ENCODE measurements around the gene RTN4RL1.

The RTN4RL1 gene

DNA sequence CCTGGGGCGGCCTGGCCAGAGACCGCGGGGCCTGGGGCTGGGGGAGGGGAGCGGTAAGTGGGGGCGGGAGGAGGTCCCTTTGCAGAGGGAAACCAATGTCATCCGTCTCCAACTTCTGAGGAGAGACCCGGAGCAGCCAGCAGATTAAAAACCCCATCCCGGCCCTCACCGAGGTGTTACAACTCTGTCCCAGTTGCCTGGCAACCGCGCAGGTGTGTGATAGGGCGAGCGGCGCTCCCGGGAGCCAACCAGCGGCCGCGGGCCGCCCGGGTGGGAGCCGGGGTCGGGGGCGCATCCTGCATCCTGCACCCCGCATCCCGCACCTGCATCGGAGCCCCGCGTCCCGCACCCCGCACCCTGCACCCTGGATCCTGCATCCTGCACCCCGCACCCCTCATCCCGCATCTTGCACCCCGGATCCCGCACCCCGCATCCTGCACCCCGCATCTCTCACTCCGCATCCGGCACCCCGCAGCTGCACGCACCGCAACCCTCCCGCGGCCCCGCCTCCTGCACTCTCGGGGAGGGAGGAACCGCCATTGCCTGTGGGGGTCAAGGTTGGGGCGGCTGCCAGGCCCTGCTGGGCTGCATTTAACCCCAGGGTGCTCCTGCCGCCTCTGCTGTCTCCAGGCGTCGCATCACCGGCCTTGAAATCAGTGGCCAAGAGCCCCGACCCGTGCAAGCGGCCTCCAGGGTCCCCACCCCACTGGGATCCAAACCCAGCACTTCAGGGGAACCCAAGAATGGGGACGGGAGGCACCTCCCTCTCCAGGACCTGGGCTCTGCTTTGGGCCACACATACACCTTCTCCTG, 47.3 kb downstream of the RTN4RL1 start:
- Histone ChIP-seq H3K9me3 (ENCODE audit: control insufficient read depth, insufficient read depth, low read length) (no peaks in the 10 kb centered on the region), H3K4me2 (ENCODE audit: low read length) (no peak overlapping the region), H3K27ac (ENCODE audit: low read depth, low read length) (no peak overlapping the region), H3K27me3 (ENCODE audit: control insufficient read depth, low read length) (peaks cover 26% of the 10 kb centered on the region), H4K20me1 (ENCODE audit: control insufficient read depth, insufficient read depth, low read depth, low read length) (no peaks in the 10 kb centered on the region), H3K4me3 (ENCODE audit: low read length) (no peak overlapping the region), H3F3A (ENCODE audit: control insufficient read depth, insufficient read depth) (no peaks in the 10 kb centered on the region), H3K36me3 (ENCODE audit: control insufficient read depth, low read length) (no peaks in the 10 kb centered on the region), H3K79me2 (ENCODE audit: control insufficient read depth, low read length) (no peaks in the 10 kb centered on the region), H3K4me1 (ENCODE audit: control insufficient read depth, low read length) (no peaks in the 10 kb centered on the region), H3K9me2 (replicated peaks; ENCODE audit: control insufficient read depth, low read length) (no peaks in the 10 kb centered on the region)
- TF ChIP-seq EZH2phosphoT487 (IDR thresholded peaks at IDR 0.05; ENCODE audit: borderline replicate concordance, low read length), result no peak
- TF ChIP-seq, protein P1, sequence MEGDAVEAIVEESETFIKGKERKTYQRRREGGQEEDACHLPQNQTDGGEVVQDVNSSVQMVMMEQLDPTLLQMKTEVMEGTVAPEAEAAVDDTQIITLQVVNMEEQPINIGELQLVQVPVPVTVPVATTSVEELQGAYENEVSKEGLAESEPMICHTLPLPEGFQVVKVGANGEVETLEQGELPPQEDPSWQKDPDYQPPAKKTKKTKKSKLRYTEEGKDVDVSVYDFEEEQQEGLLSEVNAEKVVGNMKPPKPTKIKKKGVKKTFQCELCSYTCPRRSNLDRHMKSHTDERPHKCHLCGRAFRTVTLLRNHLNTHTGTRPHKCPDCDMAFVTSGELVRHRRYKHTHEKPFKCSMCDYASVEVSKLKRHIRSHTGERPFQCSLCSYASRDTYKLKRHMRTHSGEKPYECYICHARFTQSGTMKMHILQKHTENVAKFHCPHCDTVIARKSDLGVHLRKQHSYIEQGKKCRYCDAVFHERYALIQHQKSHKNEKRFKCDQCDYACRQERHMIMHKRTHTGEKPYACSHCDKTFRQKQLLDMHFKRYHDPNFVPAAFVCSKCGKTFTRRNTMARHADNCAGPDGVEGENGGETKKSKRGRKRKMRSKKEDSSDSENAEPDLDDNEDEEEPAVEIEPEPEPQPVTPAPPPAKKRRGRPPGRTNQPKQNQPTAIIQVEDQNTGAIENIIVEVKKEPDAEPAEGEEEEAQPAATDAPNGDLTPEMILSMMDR (IDR thresholded peaks at IDR 0.05; ENCODE audit: low read depth, low read length, poor library complexity, severe bottlenecking), result no peak

DNA sequence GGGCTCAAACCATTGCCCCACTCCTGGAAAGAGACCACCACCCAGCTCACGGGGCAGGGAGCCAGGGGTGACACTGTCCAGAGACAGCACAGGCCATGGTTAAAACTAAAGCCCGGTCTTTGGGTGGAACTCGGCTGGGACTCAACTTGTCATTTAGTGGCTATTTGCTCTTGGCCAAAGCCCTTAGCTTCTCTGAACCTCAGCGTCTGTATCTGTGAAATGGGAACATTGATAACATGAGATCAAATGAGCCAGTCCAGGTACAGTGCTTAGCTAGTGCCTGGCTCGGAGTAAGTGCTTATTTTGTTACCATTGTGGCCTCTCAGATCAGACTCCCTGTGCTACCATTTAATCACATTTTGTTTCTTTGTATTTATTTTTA, 48.5 kb downstream of the RTN4RL1 start:
- Histone ChIP-seq H4K20me1 (ENCODE audit: control insufficient read depth, insufficient read depth, low read depth, low read length) (no peaks in the 10 kb centered on the region), H3K9me3 (ENCODE audit: control insufficient read depth, insufficient read depth, low read length) (no peaks in the 10 kb centered on the region), H3F3A (ENCODE audit: control insufficient read depth, insufficient read depth) (no peaks in the 10 kb centered on the region), H3K4me1 (ENCODE audit: control insufficient read depth, low read length) (no peaks in the 10 kb centered on the region), H3K27me3 (ENCODE audit: control insufficient read depth, low read length) (peaks cover 26% of the 10 kb centered on the region), H3K9me2 (replicated peaks; ENCODE audit: control insufficient read depth, low read length) (no peaks in the 10 kb centered on the region), H3K4me3 (ENCODE audit: low read length) (no peak overlapping the region), H3K27ac (ENCODE audit: low read depth, low read length) (no peak overlapping the region), H3K4me2 (ENCODE audit: low read length) (no peak overlapping the region), H3K79me2 (ENCODE audit: control insufficient read depth, low read length) (no peaks in the 10 kb centered on the region), H3K36me3 (ENCODE audit: control insufficient read depth, low read length) (no peaks in the 10 kb centered on the region)
- no peak for TF ChIP-seq EZH2phosphoT487 (IDR thresholded peaks at IDR 0.05; ENCODE audit: borderline replicate concordance, low read length)

DNA sequence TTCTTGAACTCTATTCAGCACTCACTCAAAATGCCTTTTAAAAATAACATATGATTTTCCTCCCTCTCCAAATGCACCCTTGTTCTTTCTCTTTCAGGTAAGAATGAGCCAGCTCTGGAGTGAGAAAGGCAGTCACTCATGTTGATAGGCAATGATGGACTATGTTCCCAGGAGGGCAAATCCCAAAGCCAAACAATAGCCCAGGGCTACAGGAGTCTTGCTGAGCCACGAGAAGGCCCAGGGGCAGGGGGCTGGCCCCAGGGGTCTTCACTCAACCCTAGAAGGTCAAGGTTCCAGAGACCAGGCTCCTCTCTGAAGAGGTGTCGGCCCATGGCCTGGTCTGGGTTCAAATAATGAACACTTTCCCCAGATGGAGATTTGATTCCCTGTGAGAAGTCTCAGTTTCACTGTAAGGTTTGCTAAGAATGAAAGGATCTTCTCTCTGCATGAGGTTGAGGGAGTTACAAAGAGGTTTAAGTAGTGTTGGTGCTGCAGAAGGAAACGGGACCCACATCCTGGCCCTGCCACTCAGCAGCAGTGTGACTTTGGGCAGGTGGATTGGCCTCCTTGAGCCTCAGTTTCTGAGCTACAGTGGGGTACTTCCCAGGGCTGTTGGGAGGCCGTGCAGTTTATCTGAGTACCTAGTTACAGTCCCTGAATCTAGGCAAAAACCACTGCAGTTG, 49.0 kb downstream of the RTN4RL1 start:
- TF ChIP-seq EZH2phosphoT487 (IDR thresholded peaks at IDR 0.05; ENCODE audit: borderline replicate concordance, low read length), result no peak
- TF ChIP-seq, protein P1 (IDR thresholded peaks at IDR 0.05; ENCODE audit: low read depth, low read length, poor library complexity, severe bottlenecking), result no peak
- no peaks in the 10 kb centered on the region for H3F3A ChIP-seq (ENCODE audit: control insufficient read depth, insufficient read depth)

DNA sequence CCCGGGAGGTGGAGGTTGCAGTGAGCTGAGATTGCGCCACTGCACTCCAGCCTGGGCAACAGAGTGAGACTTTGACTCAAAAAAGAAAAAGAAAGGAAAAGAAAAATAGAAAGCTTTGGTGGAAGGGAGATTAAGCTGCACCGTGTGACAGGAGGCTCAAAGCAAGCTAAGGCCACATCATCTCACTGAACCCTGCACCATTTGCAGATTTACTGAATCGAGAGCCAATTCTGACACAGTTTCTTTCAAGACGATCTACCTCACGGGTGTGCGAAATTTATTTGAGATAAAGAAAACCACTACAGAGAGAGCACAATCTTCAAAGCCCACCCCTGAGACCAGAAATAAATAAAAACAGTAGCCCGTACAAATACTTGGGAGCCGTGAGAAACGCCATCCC, 49.6 kb downstream of the RTN4RL1 start:
- no peak for TF ChIP-seq EZH2phosphoT487 (IDR thresholded peaks at IDR 0.05; ENCODE audit: borderline replicate concordance, low read length)
- TF ChIP-seq, protein P1 (IDR thresholded peaks at IDR 0.05; ENCODE audit: low read depth, low read length, poor library complexity, severe bottlenecking), result no peak
- H3K4me2 ChIP-seq (ENCODE audit: low read length), result no peak overlapping the region
- H3K4me1 ChIP-seq (ENCODE audit: control insufficient read depth, low read length), result no peaks in the 10 kb centered on the region
- peaks cover 26% of the 10 kb centered on the region for H3K27me3 ChIP-seq (ENCODE audit: control insufficient read depth, low read length)
- H3K9me3 ChIP-seq (ENCODE audit: control insufficient read depth, insufficient read depth, low read length), result no peaks in the 10 kb centered on the region
- no peak overlapping the region for H3K4me3 ChIP-seq (ENCODE audit: low read length)
- H3K79me2 ChIP-seq (ENCODE audit: control insufficient read depth, low read length), result no peaks in the 10 kb centered on the region
- H3K27ac ChIP-seq (ENCODE audit: low read depth, low read length), result no peak overlapping the region
- no peaks in the 10 kb centered on the region for H3K9me2 ChIP-seq (replicated peaks; ENCODE audit: control insufficient read depth, low read length)
- H4K20me1 ChIP-seq (ENCODE audit: control insufficient read depth, insufficient read depth, low read depth, low read length), result no peaks in the 10 kb centered on the region
- H3F3A ChIP-seq (ENCODE audit: control insufficient read depth, insufficient read depth), result no peaks in the 10 kb centered on the region
- no peaks in the 10 kb centered on the region for H3K36me3 ChIP-seq (ENCODE audit: control insufficient read depth, low read length)

More for the DNA sequence above, 49.0 kb downstream of the RTN4RL1 start:
- Histone ChIP-seq H3K36me3 (ENCODE audit: control insufficient read depth, low read length) (no peaks in the 10 kb centered on the region), H3K27ac (ENCODE audit: low read depth, low read length) (no peak overlapping the region), H3K9me3 (ENCODE audit: control insufficient read depth, insufficient read depth, low read length) (no peaks in the 10 kb centered on the region), H3K4me1 (ENCODE audit: control insufficient read depth, low read length) (no peaks in the 10 kb centered on the region), H3K27me3 (ENCODE audit: control insufficient read depth, low read length) (peaks cover 26% of the 10 kb centered on the region), H4K20me1 (ENCODE audit: control insufficient read depth, insufficient read depth, low read depth, low read length) (no peaks in the 10 kb centered on the region), H3K4me3 (ENCODE audit: low read length) (no peak overlapping the region), H3K9me2 (replicated peaks; ENCODE audit: control insufficient read depth, low read length) (no peaks in the 10 kb centered on the region), H3K4me2 (ENCODE audit: low read length) (no peak overlapping the region), H3K79me2 (ENCODE audit: control insufficient read depth, low read length) (no peaks in the 10 kb centered on the region)
